Forelimb muscle (tissue), 1 donor: ENCODE measurements around the gene DUS3L. TPM values are rescaled to one million over a fixed set of nuclear protein-coding genes. Genes with fewer than 3 reads are reported as not detected.
"Not testable (repeated sequence)": the region's sequence is repeated elsewhere in the genome, so short reads cannot be mapped to it uniquely, and the experiment has no call there.

ENCODE experiments used
- DNase-seq: peaks from one replicate; pipeline ENCODE4 v3.0.0-alpha.2; 2013; ENCODE audit warnings: low read depth
- polyA plus RNA-seq: library from polyadenylated mRNA; unstranded; fragments of 120-200 nt; gene quantifications from one replicate; pipeline ENCODE4 v1.2.1, GENCODE V29; 2013; ENCODE audit not compliant: insufficient read length

The DUS3L gene
- polyA plus RNA-seq, 1 donor, result 24.5 TPM

- DNase-seq, result no peak
Observed at GRCh38 chr19:5774921-5775320, 16.0 kb downstream of the DUS3L start.

DNA sequence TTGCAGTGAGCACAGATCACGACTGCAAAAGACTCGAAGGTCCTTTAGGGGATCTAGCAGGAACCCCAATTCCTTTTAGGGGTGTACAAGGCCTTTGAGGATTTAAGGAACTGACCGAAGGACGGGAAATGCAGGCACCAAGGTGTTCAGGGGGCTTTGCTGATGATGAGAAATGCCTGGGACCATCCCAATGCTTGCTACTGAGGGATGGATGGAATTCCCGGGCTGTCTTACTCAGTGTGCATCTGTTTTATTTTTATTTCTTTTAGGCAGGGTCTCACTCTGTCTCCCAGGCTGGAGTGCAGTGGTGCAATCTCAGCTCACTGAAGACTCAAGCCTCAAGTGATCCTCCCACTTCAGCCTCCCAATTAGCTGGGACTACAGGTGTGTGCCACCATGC, 17.7 kb downstream of the DUS3L start:
- no peak for DNase-seq

DNA sequence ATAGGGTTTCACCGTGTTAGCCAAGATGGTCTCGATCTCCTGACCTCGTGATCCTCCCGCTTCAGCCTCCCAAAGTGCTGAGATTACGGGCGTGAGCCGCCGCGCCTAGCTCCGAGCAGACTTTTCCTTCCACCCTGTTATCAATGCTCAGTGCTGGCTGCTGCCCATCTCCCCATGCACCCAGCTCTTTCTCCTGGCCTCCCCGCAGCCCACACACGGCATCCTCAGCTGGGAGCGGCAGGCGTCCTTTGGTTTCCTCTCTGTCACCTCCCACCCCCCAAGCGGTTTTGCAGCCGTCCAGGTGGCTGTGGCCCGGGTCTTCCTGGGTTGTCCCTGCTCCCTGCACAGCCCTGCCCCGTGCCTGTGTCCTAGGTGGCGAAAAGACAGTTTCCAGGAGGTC, 18.5 kb downstream of the DUS3L start:
- DNase-seq, result no peak

GRCh38 chr19:5767949-5768348, 23.0 kb downstream of the DUS3L start:
- no peak for DNase-seq

DNA sequence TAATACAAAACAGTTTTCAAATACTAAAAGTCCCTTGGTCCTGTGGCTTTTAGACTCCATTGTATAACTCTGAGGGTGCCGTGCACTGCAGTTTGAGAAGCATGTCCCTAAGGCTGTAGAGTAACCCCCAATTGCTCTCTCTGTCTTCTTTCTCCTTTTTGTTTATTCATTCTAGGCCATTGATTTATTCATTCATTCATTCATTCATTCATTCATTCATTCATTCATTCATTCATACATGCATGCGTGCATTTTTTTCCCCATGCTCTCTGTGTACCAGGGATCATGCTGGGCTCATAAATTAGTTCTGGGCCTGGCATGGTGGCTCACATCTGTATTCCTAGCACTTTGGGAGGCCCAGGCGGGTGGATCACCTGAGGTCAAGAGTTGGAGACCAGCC, 25.7 kb downstream of the DUS3L start:
- no peak for DNase-seq

DNA sequence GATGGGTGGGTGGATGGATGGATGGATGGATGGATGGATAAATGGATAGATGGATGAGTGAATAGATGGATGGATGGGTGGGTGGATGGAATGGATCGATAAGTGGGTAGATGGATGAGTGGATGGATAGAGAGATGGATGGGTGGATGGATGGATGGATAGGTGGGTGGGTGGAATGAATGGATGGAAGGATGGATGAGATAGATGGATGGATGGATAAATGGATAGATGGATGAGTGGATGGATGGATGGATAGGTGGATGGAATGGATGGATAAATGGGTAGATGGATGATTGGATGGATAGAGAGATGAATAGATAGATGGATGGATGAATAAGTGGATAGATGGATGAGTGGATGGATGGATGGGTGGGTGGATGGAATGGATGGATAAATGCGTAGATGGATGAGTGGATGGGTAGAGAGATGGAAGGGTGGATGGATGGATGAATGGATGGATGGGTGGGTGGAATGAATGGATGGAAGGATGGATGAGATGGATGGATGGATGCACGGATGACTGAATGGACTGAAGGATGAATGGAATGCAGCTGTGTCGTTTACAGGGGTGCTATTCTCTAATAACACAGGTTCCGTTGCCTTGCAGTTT, 28.2 kb downstream of the DUS3L start:
- DNase-seq, result no peak

DNA sequence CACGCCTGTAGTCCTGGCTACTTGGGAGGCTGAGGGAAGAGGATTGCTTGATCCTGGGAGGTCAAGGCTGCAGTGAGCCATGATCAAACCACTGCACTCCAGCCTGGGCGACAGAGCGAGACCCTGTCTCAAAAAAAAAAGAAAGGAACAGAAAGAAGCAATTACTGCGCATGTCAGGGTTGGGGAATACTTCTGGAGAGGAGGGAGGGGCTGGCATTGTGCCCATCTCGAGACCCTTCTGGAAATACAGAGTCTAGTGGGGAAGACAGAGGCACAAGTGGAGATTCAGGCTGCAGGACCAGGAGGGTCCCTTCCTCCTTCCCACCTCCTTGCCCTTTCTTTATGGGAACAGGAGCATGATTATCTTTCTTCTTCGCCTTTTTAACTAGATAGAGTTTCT, 37.2 kb downstream of the DUS3L start:
- DNase-seq, result no peak

- DNase-seq, result no peak
Observed at GRCh38 chr19:5751709-5752108, 39.3 kb downstream of the DUS3L start.

DNA sequence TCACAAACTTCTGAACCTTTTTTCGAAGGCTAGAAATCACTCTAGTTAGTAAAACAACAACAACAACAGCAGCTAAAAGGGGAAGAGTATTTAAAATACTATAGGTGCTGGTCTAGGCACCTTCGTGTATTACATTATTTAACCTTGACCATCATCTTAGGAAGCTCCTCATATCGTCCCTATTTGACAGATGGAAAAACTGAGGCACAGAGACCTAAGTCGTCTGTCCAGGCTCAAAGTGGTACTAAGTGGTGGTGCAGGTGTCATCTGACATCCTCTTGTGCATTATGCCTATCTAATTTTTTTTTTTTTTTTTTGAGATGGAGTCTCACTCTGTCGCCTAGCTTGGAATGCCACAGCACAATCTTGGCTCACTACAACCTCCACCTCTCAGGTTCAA, 41.5 kb downstream of the DUS3L start:
- DNase-seq, result no peak

- DNase-seq, result not testable (repeated sequence)
Observed at GRCh38 chr19:5748920-5749319, 42.0 kb downstream of the DUS3L start.

- not testable (repeated sequence) for DNase-seq
Observed at GRCh38 chr19:5744999-5745398, 46.0 kb downstream of the DUS3L start.

DNA sequence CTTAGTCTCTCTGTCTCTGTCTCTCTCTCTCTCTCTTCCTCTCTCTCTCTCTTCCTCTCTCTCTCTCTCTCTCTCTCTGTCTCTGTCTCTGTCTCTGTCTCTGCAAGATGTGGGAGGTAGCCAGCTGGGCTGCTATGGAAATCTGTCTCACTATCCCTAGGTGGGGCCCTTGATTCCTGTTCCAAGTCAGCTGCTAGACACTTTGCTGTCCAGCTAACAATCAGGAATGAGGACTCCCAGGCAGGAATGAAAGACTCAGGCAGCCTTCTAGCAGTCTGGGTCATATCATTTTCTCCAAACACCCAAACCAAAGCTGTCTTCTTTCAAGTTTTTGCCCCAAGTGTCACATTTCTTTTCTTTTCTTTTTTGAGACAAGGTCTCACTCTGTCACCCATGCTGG, 47.3 kb downstream of the DUS3L start:
- no peak for DNase-seq

DNA sequence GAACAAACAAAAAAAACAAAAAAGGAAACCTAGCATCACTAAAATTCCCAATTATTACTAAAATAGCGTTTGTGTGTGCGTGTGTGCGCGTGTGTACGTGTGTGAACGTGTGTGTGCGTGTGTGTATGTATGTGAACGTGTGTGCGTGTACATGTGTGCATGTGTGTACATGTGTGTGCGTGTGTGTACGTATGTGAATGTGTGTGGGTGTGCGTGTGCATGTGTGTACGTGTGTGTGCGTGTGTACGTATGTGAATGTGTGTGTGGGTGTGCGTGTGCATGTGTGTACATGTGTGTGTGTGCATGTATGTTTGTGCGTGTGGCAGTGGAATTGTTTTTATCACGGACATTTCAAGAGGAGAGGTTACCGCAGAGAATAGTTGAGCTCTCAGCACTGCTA, 48.9 kb downstream of the DUS3L start:
- DNase-seq, result no peak

- no peak for DNase-seq
Observed at GRCh38 chr19:5738423-5738822, 52.5 kb downstream of the DUS3L start.

Other genes with a start within 250 kb of the DUS3L start
- gene TINCR, start 223.2 kb downstream of the DUS3L start, polyA plus RNA-seq, result 1.0 TPM
- 46.4 TPM for gene SAFB2, start 168.4 kb downstream of the DUS3L start, polyA plus RNA-seq
- gene SAFB, start 168.1 kb downstream of the DUS3L start, polyA plus RNA-seq, result 92.1 TPM
- 93.6 TPM for gene MICOS13, start 110.6 kb downstream of the DUS3L start, polyA plus RNA-seq
- gene HSD11B1L, start 110.1 kb downstream of the DUS3L start, polyA plus RNA-seq, result 4.9 TPM
- gene RPL36, start 100.9 kb downstream of the DUS3L start, polyA plus RNA-seq, result 1,428 TPM
- gene LONP1, start 71.0 kb downstream of the DUS3L start, polyA plus RNA-seq, result 44.6 TPM
- not detected for gene CATSPERD, start 70.5 kb downstream of the DUS3L start, polyA plus RNA-seq
- gene PRR22, start 6.4 kb downstream of the DUS3L start, polyA plus RNA-seq, result 2.2 TPM
- 0.37 TPM for gene NRTN, start 13.9 kb upstream of the DUS3L start, polyA plus RNA-seq
- gene FUT6, start 48.5 kb upstream of the DUS3L start, polyA plus RNA-seq, result not detected
- 0.25 TPM for gene FUT3, start 60.3 kb upstream of the DUS3L start, polyA plus RNA-seq
- gene FUT5, start 79.4 kb upstream of the DUS3L start, polyA plus RNA-seq, result not detected
- 191 TPM for gene NDUFA11, start 112.6 kb upstream of the DUS3L start, polyA plus RNA-seq
- 4.3 TPM for gene VMAC, start 113.7 kb upstream of the DUS3L start, polyA plus RNA-seq
- 6.3 TPM for gene CAPS, start 123.1 kb upstream of the DUS3L start, polyA plus RNA-seq
- 45.6 TPM for gene RANBP3, start 187.0 kb upstream of the DUS3L start, polyA plus RNA-seq